DND-41 (cell line): ENCODE measurements around the gene PITX1.

Experiments
- ATAC-seq: fragments of 200-7000 bp; cut with Tn5 transposase; 3 replicates; pipeline ENCODE4 v1.9.1; 2021; ENCODE audit warnings: low read depth; ENCODE audit not compliant: insufficient read depth
- DNase-seq: peaks from one replicate; pipeline ENCODE4 v3.0.0-alpha.2; 2020
- H2AFZ ChIP-seq: 2 replicates; pipeline ENCODE4 v1.6.0; 2012; ENCODE audit warnings: low read depth, low read length
- H3K27ac ChIP-seq: 2 replicates; pipeline ENCODE4 v1.5.1; 2012; ENCODE audit warnings: low read length, inconsistent platforms
- H3K27me3 ChIP-seq: fragments of 200-600 bp; sonication (generic); 2 replicates; pipeline ENCODE4 v1.6.0; 2012; ENCODE audit warnings: low read length, mild to moderate bottlenecking, inconsistent platforms; ENCODE audit not compliant: insufficient read depth, poor library complexity
- H3K36me3 ChIP-seq: 2 replicates; pipeline ENCODE4 v1.5.1; 2012; ENCODE audit warnings: low read length, inconsistent platforms; ENCODE audit not compliant: insufficient read depth
- H3K4me1 ChIP-seq: 2 replicates; pipeline ENCODE4 v1.5.1; 2012; ENCODE audit warnings: mild to moderate bottlenecking, low read length; ENCODE audit not compliant: insufficient read depth
- H3K4me2 ChIP-seq: 2 replicates; pipeline ENCODE4 v1.6.0; 2012; ENCODE audit warnings: mild to moderate bottlenecking, moderate library complexity, low read length, inconsistent platforms; ENCODE audit not compliant: insufficient read depth
- H3K4me3 ChIP-seq, 2 experiments: fragments of 200-600 bp in 1 of 2; shearing (Covaris generic) in 1 of 2; 2 replicates each; pipeline ENCODE4 v1.5.1; 2012 to 2016; ENCODE audit warnings: inconsistent platforms in 2 of 2, low read length in 2 of 2, mild to moderate bottlenecking in 2 of 2, low read depth in 1 of 2, moderate library complexity in 1 of 2
- H3K79me2 ChIP-seq: 2 replicates; pipeline ENCODE4 v1.6.0; 2012; ENCODE audit warnings: low read length, inconsistent platforms; ENCODE audit not compliant: insufficient read depth
- H3K9ac ChIP-seq: 2 replicates; pipeline ENCODE4 v1.6.0; 2012; ENCODE audit warnings: low read depth, mild to moderate bottlenecking, inconsistent platforms, low read length, moderate library complexity
- H3K9me3 ChIP-seq: 2 replicates; pipeline ENCODE4 v1.5.1; 2012; ENCODE audit warnings: low read length, moderate library complexity, mild to moderate bottlenecking, inconsistent platforms; ENCODE audit not compliant: insufficient read depth, severe bottlenecking
- H4K20me1 ChIP-seq: 2 replicates; pipeline ENCODE4 v1.6.0; 2012; ENCODE audit warnings: low read length; ENCODE audit not compliant: insufficient read depth
- CTCF ChIP-seq: IDR thresholded peaks from 2 replicates; pipeline ENCODE4 v1.5.1; 2012; ENCODE audit warnings: borderline replicate concordance, low read length, moderate library complexity, mild to moderate bottlenecking; ENCODE audit not compliant: poor library complexity, severe bottlenecking; ENCODE audit errors: extremely low read depth
- EZH2 ChIP-seq: IDR thresholded peaks from 3 replicates; pipeline ENCODE4 v1.6.1; 2012; ENCODE audit warnings: borderline replicate concordance, low read depth, mild to moderate bottlenecking, moderate library complexity, low read length, inconsistent platforms; ENCODE audit not compliant: severe bottlenecking

The PITX1 gene

DNA sequence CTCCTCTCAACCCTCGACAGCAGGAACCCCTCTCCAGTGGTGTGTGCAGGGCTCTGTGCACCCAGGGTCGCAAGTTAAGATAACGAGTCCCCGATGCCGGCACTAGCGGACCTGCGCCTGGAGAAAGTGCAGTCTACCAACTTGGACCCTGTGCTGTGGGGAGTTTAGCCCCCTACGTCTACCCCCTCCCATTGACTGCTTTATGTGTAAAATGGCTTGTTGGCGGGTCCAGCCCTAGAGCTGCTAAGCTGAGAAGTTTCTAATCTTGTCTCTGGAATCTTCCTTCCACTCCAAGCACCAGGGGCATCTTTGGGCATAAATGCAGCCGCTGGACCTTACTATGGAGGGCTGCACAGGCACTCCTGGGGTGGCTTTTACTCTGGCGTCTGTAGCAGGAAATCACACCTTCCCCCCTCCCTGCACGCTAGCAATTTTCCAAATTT is 7.1 kb upstream of the PITX1 start:
- no peaks in the 10 kb centered on the region for H3K4me1 ChIP-seq
- no peaks in the 10 kb centered on the region for H3K79me2 ChIP-seq
- no peaks in the 10 kb centered on the region for H3K27me3 ChIP-seq
- no peak overlapping the region for H2AFZ ChIP-seq
- no peak overlapping the region for H3K9ac ChIP-seq
- H3K36me3 ChIP-seq: no peaks in the 10 kb centered on the region
- H3K4me3 ChIP-seq: no peak overlapping the region
- DNase-seq: no peak
- no peaks in the 10 kb centered on the region for H3K9me3 ChIP-seq
- no peak for TF ChIP-seq CTCF
- TF ChIP-seq EZH2: no peak
- no peak overlapping the region for H3K27ac ChIP-seq
- ATAC-seq: no peak
- no peak overlapping the region for H3K4me2 ChIP-seq
- no peaks in the 10 kb centered on the region for H4K20me1 ChIP-seq

GRCh38 chr5:135040333-135041144 is 6.5 kb upstream of the PITX1 start:
- H3K4me1 ChIP-seq: no peaks in the 10 kb centered on the region
- no peaks in the 10 kb centered on the region for H3K79me2 ChIP-seq
- no peaks in the 10 kb centered on the region for H3K27me3 ChIP-seq
- H3K36me3 ChIP-seq: no peaks in the 10 kb centered on the region
- no peaks in the 10 kb centered on the region for H4K20me1 ChIP-seq
- ATAC-seq (no peak), DNase-seq (no peak)
- no peaks in the 10 kb centered on the region for H3K9me3 ChIP-seq
- no peak overlapping the region for H3K4me3 ChIP-seq
- H3K4me2 ChIP-seq: no peak overlapping the region
- H2AFZ ChIP-seq: no peak overlapping the region
- no peak overlapping the region for H3K9ac ChIP-seq
- H3K27ac ChIP-seq: no peak overlapping the region
- TF ChIP-seq EZH2 (no peak), CTCF (no peak)

GRCh38 chr5:135040034-135040332 is 6.0 kb upstream of the PITX1 start:
- H3K79me2 ChIP-seq: no peaks in the 10 kb centered on the region
- H3K4me2 ChIP-seq: no peak overlapping the region
- TF ChIP-seq CTCF: no peak
- TF ChIP-seq EZH2: no peak
- H3K9ac ChIP-seq: no peak overlapping the region
- no peak overlapping the region for H3K27ac ChIP-seq
- H3K27me3 ChIP-seq: no peaks in the 10 kb centered on the region
- H3K9me3 ChIP-seq: no peaks in the 10 kb centered on the region
- H4K20me1 ChIP-seq: no peaks in the 10 kb centered on the region
- H3K4me3 ChIP-seq: no peak overlapping the region
- ATAC-seq (no peak), DNase-seq (no peak)
- H3K36me3 ChIP-seq: no peaks in the 10 kb centered on the region
- H3K4me1 ChIP-seq: peaks cover under 1% of the 10 kb centered on the region; the same call in 1 of the 2 replicates
- no peak overlapping the region for H2AFZ ChIP-seq
